DMS114 treated with DMSO at 0.1 percent for 48 hours (cell line): ENCODE data around the gene MBOAT1.

ENCODE experiments used
- DNase-seq: peaks from one replicate; lab custom pipeline; 2025; ENCODE audit not compliant: unreplicated experiment; lab: John Stamatoyannopoulos, UW

Gene MBOAT1

DNA sequence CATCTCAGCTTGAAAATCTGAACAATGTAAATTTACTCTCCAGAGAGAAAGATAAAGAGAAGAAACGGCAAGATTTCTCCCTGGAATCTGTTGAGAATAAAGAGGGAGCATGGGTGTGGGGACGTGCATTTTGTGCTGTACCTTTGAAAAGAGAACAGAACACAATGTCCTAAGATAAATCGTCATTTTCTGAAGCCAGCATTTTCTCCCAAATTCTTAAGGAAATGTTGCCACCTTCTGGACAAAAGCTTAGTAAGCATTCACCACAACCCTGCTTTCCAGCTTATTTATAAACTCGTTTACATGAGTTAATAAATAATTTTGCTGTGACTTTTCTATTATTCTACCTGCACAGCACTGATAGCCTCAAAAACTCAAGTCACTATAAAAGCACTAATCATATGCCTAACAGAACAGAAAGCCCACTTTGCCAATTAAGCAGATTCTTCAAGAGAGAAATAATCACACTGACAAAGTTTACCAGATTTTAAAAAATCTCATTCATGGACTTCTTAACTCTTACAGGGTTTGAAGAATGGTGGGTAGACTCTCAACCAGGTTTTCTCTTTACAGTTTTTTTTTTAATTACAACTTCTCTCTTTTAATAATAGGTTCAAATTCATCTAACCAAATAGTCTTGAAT is 155.8 kb downstream of the MBOAT1 start:
- peak; percentile 77 for DNase-seq

DNA sequence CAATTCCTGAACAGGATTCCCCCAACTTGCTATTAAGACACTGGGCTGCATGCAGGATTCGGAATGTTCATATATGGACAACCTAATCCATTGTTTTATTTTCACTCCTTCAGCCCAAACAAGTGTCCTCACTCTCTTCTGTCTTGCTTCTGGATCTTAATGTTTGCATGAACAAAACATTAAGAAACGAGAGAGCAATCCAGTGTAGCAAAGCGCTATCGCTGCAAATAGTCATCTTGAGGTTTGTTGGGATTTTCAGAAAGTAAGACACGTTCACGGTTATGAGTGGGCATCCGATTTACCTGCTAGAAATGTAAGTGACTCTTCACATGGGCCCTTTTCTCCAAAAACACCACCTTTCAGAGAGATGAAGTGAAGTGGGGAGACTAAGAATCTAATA is 156.4 kb downstream of the MBOAT1 start:
- DNase-seq: no peak
